Activated gamma-delta T cell treated with anti-CD3 and anti-CD28 coated beads, Interleukin-2, amount 50 U/mL, for 16 hours (primary cell): ENCODE measurements around the gene IRAK1.

Experiments
- DNase-seq: peaks from one replicate; pipeline ENCODE4 v3.0.0-alpha.2; 2020; ENCODE audit warnings: low read depth

IRAK1 gene

GRCh38 chrX:154019061-154019621 is 561 bp downstream of the IRAK1 start:
- DNase-seq = no peak

GRCh38 chrX:154018518-154019060 is 1.1 kb downstream of the IRAK1 start:
- no peak for DNase-seq

- DNase-seq = no peak
These were observed 1.8 kb downstream of the IRAK1 start for GRCh38 chrX:154017766-154018517.

GRCh38 chrX:154016366-154017076 is 3.2 kb downstream of the IRAK1 start:
- no peak for DNase-seq

- no peak for DNase-seq
These were observed 4.0 kb downstream of the IRAK1 start for GRCh38 chrX:154015581-154016264.

- no peak for DNase-seq
These were observed 5.0 kb downstream of the IRAK1 start for GRCh38 chrX:154014429-154015380.

- no peak for DNase-seq
These were observed 5.9 kb downstream of the IRAK1 start for GRCh38 chrX:154013614-154014360.

GRCh38 chrX:154013001-154013421 is 6.7 kb downstream of the IRAK1 start:
- DNase-seq = no peak

GRCh38 chrX:154012336-154012991 is 7.2 kb downstream of the IRAK1 start:
- no peak for DNase-seq

- DNase-seq = no peak
These were observed 8.0 kb downstream of the IRAK1 start for GRCh38 chrX:154011376-154012335.

- no peak for DNase-seq
These were observed 9.2 kb downstream of the IRAK1 start for GRCh38 chrX:154010330-154011087.

- DNase-seq = no peak
These were observed 11.2 kb downstream of the IRAK1 start for GRCh38 chrX:154008521-154008920.

GRCh38 chrX:154006947-154007346 is 12.8 kb downstream of the IRAK1 start:
- DNase-seq = no peak

- no peak for DNase-seq
These were observed 15.4 kb downstream of the IRAK1 start for GRCh38 chrX:154004315-154004714.

GRCh38 chrX:154002215-154002719 is 17.4 kb downstream of the IRAK1 start:
- no peak for DNase-seq

- DNase-seq = no peak
These were observed 19.7 kb downstream of the IRAK1 start for GRCh38 chrX:154000051-154000450.

- no peak for DNase-seq
These were observed 20.2 kb downstream of the IRAK1 start for GRCh38 chrX:153999359-154000037.
